GM19043 (cell line): ENCODE data around the gene ATP7B.

Experiments used
- ATAC-seq: cut with Tn5 transposase; IDR thresholded peaks from one replicate; pipeline ENCODE4 v1.9.1; 2021; ENCODE audit warnings: low read depth; ENCODE audit not compliant: unreplicated experiment

ATP7B gene

GRCh38 chr13:51953347-51954195, 57.7 kb downstream of the ATP7B start:
- no peak for ATAC-seq

GRCh38 chr13:51950722-51951121, 60.5 kb downstream of the ATP7B start:
- ATAC-seq: no peak

- ATAC-seq: no peak
These were observed 65.0 kb downstream of the ATP7B start for GRCh38 chr13:51946163-51946669.

- no peak for ATAC-seq
These were observed 66.1 kb downstream of the ATP7B start for GRCh38 chr13:51945149-51945548.

GRCh38 chr13:51944428-51944827, 66.8 kb downstream of the ATP7B start:
- ATAC-seq: no peak

GRCh38 chr13:51943721-51944120, 67.5 kb downstream of the ATP7B start:
- ATAC-seq: no peak

- ATAC-seq: no peak
These were observed 69.1 kb downstream of the ATP7B start for GRCh38 chr13:51942189-51942588.

- no peak for ATAC-seq
These were observed 72.8 kb downstream of the ATP7B start for GRCh38 chr13:51938454-51938853.

GRCh38 chr13:51937320-51938290, 73.6 kb downstream of the ATP7B start:
- no peak for ATAC-seq

- no peak for ATAC-seq
These were observed 75.7 kb downstream of the ATP7B start for GRCh38 chr13:51935326-51936171.

- ATAC-seq: no peak
These were observed 76.7 kb downstream of the ATP7B start for GRCh38 chr13:51934461-51935087.

- ATAC-seq: no peak
These were observed 77.7 kb downstream of the ATP7B start for GRCh38 chr13:51933466-51934058.

GRCh38 chr13:51932231-51932630, 79.0 kb downstream of the ATP7B start:
- no peak for ATAC-seq

- no peak for ATAC-seq
These were observed 79.6 kb downstream of the ATP7B start for GRCh38 chr13:51931606-51932005.

- ATAC-seq: no peak
These were observed 81.6 kb downstream of the ATP7B start for GRCh38 chr13:51929699-51930098.

GRCh38 chr13:51928231-51928630, 83.0 kb downstream of the ATP7B start:
- no peak for ATAC-seq

GRCh38 chr13:51927129-51927528, 84.1 kb downstream of the ATP7B start:
- ATAC-seq: no peak

- ATAC-seq: no peak
These were observed 84.7 kb downstream of the ATP7B start for GRCh38 chr13:51926528-51926885.

- ATAC-seq: no peak
These were observed 85.3 kb downstream of the ATP7B start for GRCh38 chr13:51925865-51926527.
